CD4-positive, alpha-beta T cell treated with Interleukin-4 for 1 hour (primary cell): ENCODE data around the gene SLC2A3.
"Not testable (repeated sequence)": the region's sequence is repeated elsewhere in the genome, so short reads cannot be mapped to it uniquely, and the experiment has no call there.

Experiments
- DNase-seq, 2 donors: peaks; one replicate each; pipeline ENCODE4 v3.0.0-alpha.2; 2020 to 2022

Gene SLC2A3

DNA sequence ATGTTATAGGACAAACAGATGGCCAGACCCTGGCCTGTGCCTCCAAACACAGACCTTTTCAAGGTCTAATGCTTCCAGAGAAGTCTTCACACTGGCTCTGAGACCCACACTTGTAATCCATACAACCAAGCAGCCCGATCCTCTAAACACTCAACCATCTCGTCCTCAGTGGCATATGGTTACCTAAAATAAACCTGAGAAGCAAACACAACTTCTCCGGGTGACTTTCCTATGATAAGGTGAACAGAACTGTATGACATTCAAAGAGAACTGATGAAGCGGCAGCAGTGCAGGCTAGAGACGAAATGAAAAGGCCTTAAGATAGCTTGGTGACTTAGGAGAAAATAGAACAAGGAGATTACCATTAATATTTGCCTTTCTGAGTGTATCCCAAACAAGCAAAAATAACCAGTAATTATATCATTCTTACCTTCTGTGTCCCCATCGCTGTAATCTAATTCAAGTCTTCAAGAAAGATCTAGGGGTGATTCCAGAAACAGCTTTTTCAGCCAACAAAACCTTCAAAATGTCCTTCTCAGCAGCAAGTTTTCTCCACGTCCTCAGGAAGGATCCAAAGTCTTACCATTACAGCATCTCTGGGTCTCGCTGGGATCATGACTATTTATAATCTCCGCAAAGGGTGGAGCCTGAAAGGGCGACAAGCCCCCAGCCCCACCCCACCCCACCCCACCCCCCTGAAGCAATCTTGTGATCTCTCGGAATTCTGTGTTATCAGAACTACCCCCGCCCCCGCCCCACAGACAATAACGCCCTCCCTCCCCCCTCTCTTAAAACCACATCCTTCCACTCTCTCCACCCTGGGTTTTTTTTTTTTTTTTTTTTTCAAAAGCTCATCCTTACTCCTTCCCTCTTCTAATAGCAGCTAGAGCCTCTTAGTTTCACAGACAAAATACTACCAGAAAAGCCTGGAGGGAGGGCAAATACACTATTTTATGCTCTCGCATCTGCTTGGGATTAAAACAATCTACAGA lies at the start of gene SLC2A3:
Gene SLC2A3, minus strand, starts transcription at position 598 of the 992 bp plus-strand sequence. Its CDS starts 153 bp downstream, at position 445.
- DNase-seq, result peak; percentile 93 to 96

GRCh38 chr12:7984900-7985299 lies 48.9 kb upstream of the SLC2A3 start:
- no peak for DNase-seq

DNA sequence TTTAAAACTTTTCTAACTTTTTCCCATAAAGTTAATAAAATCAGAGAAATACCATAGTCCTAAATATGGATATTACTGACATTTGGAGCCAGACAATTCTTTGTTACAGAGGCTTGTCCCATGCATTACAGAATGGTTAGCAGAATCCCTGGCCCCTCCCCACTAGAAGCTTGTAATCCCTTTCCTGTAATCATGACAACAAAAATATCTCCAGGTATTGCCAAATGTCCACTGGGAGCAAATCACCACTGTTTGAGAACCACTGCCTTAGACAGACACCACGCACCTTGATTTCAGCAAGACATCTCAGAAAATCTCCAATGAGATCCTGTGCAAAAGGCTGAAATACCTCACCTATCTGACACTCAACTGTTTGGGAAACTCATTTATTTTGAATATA lies 47.5 kb upstream of the SLC2A3 start:
- DNase-seq, result not testable (repeated sequence)

- DNase-seq, result not testable (repeated sequence)
Measured at GRCh38 chr12:7983019-7983418, 47.0 kb upstream of the SLC2A3 start.

DNA sequence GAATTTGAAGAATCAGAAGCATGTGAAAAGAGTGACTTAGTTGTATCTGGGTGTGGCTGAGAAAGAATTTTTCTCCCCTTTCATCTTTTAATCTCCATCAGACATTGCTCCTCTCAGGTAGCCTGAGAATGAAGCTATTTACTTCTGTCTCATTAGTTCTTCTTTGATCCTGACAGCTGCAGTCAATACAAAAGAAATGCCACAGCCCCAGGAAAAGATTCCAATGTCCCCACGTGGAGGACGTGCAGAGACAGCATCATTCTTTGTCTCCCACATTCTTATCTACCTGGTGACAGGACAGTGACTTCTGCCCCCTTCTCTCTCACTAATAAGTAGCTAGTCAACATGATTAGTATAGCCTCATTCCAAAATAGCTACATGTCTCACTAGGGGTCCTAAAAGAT lies 46.3 kb upstream of the SLC2A3 start:
- not testable (repeated sequence) for DNase-seq

DNA sequence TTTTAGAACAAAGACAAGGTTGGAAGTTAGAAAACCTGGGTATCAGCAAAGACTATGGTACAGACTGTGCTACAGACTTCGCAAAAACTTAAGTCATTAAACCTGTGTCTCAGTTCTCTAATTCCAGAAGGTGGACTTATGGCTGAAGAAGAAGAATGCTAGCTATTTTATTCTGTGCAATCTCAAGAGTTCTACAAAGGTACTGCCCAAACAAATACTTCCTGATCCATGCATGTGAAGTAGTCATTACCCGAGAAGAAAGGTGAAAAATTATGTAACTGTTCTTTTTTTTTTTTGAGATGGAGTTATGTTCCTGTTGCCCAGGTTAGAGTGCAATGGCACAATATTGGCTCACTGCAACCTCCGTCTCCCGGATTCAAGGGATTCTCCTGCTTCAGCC lies 45.5 kb upstream of the SLC2A3 start:
- DNase-seq, result no peak

GRCh38 chr12:7977351-7978124 lies 41.6 kb upstream of the SLC2A3 start:
- DNase-seq, result peak in 1 of 2 donors; percentile 65

DNA sequence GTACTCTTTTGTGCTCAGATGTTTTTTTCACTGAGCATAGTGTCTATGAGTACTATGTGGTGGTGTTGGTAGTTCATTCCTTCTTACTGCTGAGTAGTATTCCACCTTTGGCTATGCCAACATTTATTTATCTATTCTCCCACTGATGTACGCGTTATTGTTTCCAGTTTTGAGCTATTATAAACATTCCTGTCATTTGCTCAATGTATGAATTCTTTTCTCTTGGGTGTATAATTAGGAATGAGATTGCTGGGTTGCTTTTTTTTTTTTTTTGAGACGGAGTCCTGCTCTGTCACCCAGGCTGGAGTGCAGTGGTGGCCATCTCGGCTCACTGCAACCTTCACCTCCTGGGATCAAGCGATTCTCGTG lies 37.5 kb upstream of the SLC2A3 start:
- DNase-seq, result no peak

DNA sequence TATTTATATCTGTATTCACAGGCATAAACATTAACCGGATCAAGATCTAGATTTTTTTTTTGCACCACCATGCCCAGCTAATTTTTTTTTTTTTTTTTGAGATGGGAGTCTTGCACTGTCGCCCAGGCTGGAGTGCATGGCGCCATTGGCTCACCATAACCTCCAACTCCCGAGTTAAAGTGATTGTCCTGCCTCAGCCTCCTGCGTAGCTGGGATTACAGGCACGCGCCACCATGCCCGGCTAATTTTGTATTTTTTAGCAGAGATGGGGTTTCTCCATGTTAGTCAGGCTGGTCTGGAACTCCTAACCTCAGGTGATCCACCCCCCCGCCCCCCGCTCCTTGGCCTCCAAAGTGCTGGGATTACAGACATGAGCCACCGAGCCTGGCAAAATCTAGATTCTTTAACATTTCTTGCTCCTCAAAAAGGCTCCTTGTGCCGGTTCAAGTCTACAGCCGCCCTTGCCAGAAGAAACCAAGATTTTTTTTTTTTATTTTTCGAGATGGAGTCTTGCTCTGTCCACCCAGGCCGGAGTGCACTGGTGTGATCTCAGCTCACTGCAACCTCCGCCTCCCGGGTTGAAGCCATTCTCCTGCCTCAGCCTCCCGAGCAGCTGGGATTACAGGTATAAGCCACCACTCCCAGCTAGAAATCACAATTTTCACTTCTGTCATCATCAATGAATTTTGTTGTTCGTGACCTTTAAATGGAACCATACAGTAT lies 36.9 kb upstream of the SLC2A3 start:
- DNase-seq, result no peak

GRCh38 chr12:7972269-7972668 lies 36.3 kb upstream of the SLC2A3 start:
- DNase-seq, result not testable (repeated sequence)

GRCh38 chr12:7971765-7972164 lies 35.8 kb upstream of the SLC2A3 start:
- not testable (repeated sequence) for DNase-seq

DNA sequence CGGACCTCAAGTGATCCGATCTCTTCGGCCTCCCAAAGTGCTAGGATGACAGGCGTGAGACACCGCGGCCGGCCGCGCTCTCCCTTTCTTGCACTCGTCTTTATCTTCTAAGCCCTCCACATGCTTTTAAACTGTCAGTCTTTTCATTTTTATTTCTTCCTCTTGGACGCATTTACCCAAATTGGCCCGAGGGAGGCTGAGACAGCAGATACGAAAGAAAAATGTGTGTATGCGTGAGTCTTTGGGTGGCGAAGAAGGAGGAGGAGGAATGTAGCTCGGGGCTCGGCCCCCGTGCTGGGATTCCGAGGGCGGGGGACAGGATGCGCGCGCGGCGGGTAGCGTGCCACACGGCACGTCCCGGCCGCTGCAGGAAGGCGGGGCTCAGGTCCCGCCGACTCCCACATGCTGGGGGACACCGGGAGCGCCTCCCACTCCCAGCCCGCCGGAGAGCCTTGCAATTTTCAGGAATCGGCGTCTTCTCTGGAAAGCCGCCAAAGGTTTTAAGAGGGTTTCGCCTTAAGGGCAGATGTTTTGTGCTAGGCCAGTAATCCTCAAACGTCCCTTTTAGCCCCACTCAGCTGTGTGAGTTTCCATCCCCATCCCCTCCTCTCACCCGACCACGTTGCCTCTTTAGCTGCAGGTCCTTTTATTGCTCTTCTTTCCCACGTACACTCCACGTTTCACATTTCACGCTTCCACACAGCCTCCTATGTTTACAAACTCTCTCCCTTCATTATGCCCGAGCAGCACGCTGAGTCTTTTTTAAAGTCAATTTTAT lies 34.7 kb upstream of the SLC2A3 start:
- peak; percentile 84 to 86 for DNase-seq

- DNase-seq, result peak in 1 of 2 donors; percentile 58
Measured at GRCh38 chr12:7966563-7966962, 30.6 kb upstream of the SLC2A3 start.

- DNase-seq, result not testable (repeated sequence)
Measured at GRCh38 chr12:7964669-7965068, 28.7 kb upstream of the SLC2A3 start.

GRCh38 chr12:7961395-7962178 lies 25.6 kb upstream of the SLC2A3 start:
- DNase-seq, result no peak

- DNase-seq, result peak; percentile 41 to 67
Measured at GRCh38 chr12:7959701-7960121, 23.7 kb upstream of the SLC2A3 start.

GRCh38 chr12:7959278-7959677 lies 23.3 kb upstream of the SLC2A3 start:
- DNase-seq, result no peak

- not testable (repeated sequence) for DNase-seq
Measured at GRCh38 chr12:7954877-7955276, 18.9 kb upstream of the SLC2A3 start.

DNA sequence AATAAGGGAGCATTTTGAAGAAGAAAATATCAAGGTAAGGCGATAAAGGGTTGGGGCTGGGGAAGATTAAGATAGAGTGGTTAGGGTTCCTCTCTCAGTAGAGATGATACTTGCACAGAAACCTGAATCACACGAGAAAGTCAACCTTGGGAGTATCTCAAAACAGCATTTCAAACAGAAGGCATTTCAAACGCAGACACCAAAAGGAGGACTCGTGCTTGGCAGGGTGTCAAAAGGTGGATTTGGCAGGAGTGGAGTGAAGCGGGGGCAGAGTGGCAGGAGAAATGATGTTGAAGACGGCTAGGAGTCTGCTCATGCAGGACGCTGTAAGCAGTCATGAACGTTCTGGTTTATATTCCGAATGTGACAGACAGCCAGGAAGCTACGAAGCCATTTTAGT lies 18.4 kb upstream of the SLC2A3 start:
- not testable (repeated sequence) for DNase-seq

DNA sequence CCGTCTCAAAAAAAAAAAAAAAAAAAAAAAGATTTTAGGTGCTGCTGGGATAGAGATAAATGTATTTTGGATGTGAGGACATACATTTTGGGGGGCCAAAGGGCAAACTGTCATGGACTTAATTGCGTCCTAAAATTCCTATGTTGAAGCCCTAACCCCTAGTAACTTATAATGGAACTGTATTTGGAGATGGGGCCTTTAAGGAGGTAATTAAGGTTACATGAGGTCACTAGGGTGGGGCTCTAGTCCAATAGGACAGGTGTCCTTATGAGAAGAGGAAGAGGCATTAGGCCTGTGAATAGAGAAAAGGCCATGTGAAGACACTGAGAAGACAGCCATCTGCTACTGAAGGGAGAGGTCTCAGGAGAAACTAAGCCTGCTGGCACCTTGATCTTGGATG lies 17.9 kb upstream of the SLC2A3 start:
- not testable (repeated sequence) for DNase-seq

GRCh38 chr12:7951671-7952070 lies 15.7 kb upstream of the SLC2A3 start:
- no peak for DNase-seq
